ENCODE measurements around the gene CRYL1.

GRCh38 chr13:20451397-20451796 lies 74.3 kb downstream of the CRYL1 start:
- TF ChIP-seq CTCF (IDR thresholded peaks at IDR 0.05; ENCODE audit: low read depth, low read length, poor library complexity, severe bottlenecking) (no peak), EZH2phosphoT487 (IDR thresholded peaks at IDR 0.05; ENCODE audit: borderline replicate concordance, low read length) (no peak)
